ENCODE data around the gene CINP. TPM values are rescaled to one million over a fixed set of nuclear protein-coding genes. Genes with fewer than 3 reads are reported as not detected.
A peak's percentile ranks its signal among the peaks of the same experiment; 100 is the strongest.

CINP gene
- total and polyA plus RNA-seq, 2 of the 13 experiments (the other 11 are each of a cell fraction or from before 2014, with no cell fraction given) = 32.8 to 42.8 TPM

- TF ChIP-seq ARNT2 (CRISPR knock-in tag; IDR thresholded peaks at IDR 0.05; ENCODE audit: low read depth) (0 out of 2 replicates have a peak, but pooled peaks have one; percentile 17), MAZ (IDR thresholded peaks at IDR 0.05; ENCODE audit: borderline replicate concordance, low read depth, low read length) (0 out of 2 replicates have a peak, but pooled peaks have one; percentile 66), MAZ (CRISPR knock-in tag; IDR thresholded peaks at IDR 0.05; ENCODE audit: low read depth) (peak; percentile 61; the same call in 1 of the 2 replicates), ERF (CRISPR knock-in tag; IDR thresholded peaks at IDR 0.05) (0 out of 2 replicates have a peak, but pooled peaks have one; percentile 18), XRCC5 (optimal IDR thresholded peaks at IDR 0.05; ENCODE audit: low read length) (peak; percentile 80), ZBTB21 (CRISPR knock-in tag; IDR thresholded peaks at IDR 0.05) (peak; percentile 67; the same call in 1 of the 2 replicates), YY1 (IDR thresholded peaks at IDR 0.05; ENCODE audit: insufficient read depth, insufficient replicate concordance, low read depth, low read length) (peak; percentile 95), ISL2 (CRISPR knock-in tag; IDR thresholded peaks at IDR 0.05) (peak; percentile 51; the same call in 1 of the 2 replicates), PAWR (CRISPR knock-in tag; IDR thresholded peaks at IDR 0.05; ENCODE audit: borderline replicate concordance) (no peak), KMT2A (CRISPR knock-in tag; IDR thresholded peaks at IDR 0.05) (peak; percentile 70), ATF3 (CRISPR knock-in tag; IDR thresholded peaks at IDR 0.05) (no peak), ZNF432 (CRISPR knock-in tag; IDR thresholded peaks at IDR 0.05; ENCODE audit: borderline replicate concordance) (no peak), ZNF382 (CRISPR knock-in tag; IDR thresholded peaks at IDR 0.05; ENCODE audit: borderline replicate concordance) (no peak), NR2C2 (CRISPR knock-in tag; IDR thresholded peaks at IDR 0.05; ENCODE audit: borderline replicate concordance) (peak; percentile 50; the same call in 1 of the 2 replicates), YEATS2 (CRISPR knock-in tag; IDR thresholded peaks at IDR 0.05; ENCODE audit: borderline replicate concordance) (peak; percentile 68; the same call in 1 of the 2 replicates), ZNF446 (CRISPR knock-in tag; IDR thresholded peaks at IDR 0.05) (0 out of 2 replicates have a peak, but pooled peaks have one; percentile 32), FOXK1 (CRISPR knock-in tag; IDR thresholded peaks at IDR 0.05; ENCODE audit: borderline replicate concordance, low read depth) (peak; percentile 31; the same call in 1 of the 2 replicates), SRSF9 (IDR thresholded peaks at IDR 0.05; ENCODE audit: borderline replicate concordance, insufficient read depth, low read depth, low read length, poor library complexity, severe bottlenecking) (no peak), ZNF207 (IDR thresholded peaks at IDR 0.05; ENCODE audit: borderline replicate concordance) (no peak), ZNF414 (CRISPR knock-in tag; IDR thresholded peaks at IDR 0.05) (peak; percentile 41; the same call in 1 of the 2 replicates), SALL2 (CRISPR knock-in tag; IDR thresholded peaks at IDR 0.05) (peak; percentile 72; the same call in 1 of the 2 replicates), CHCHD3 (CRISPR knock-in tag; IDR thresholded peaks at IDR 0.05) (no peak), ZNF766 (CRISPR knock-in tag; IDR thresholded peaks at IDR 0.05; ENCODE audit: borderline replicate concordance) (peak; percentile 54; the same call in 1 of the 2 replicates), MYC (CRISPR knock-in tag; IDR thresholded peaks at IDR 0.05; ENCODE audit: borderline replicate concordance) (peak; percentile 48; the same call in 1 of the 2 replicates), ZNF263 (CRISPR knock-in tag; IDR thresholded peaks at IDR 0.05) (no peak), IKZF5 (CRISPR knock-in tag; IDR thresholded peaks at IDR 0.05) (peak; percentile 26; the same call in 1 of the 2 replicates), ZFP36L2 (CRISPR knock-in tag; IDR thresholded peaks at IDR 0.05) (no peak)
- TF ChIP-seq, protein P1, sequence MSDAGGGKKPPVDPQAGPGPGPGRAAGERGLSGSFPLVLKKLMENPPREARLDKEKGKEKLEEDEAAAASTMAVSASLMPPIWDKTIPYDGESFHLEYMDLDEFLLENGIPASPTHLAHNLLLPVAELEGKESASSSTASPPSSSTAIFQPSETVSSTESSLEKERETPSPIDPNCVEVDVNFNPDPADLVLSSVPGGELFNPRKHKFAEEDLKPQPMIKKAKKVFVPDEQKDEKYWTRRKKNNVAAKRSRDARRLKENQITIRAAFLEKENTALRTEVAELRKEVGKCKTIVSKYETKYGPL (CRISPR knock-in tag; IDR thresholded peaks at IDR 0.05) = no peak
These were observed 43.2 kb downstream of the CINP start, which contains the start of gene ZNF839 (continued) for GRCh38 chr14:102319351-102320032.
